ENCODE measurements around the gene CARNS1.
"Not testable (repeated sequence)": the region's sequence is repeated elsewhere in the genome, so short reads cannot be mapped to it uniquely, and the experiment has no call there.

The CARNS1 gene

DNA sequence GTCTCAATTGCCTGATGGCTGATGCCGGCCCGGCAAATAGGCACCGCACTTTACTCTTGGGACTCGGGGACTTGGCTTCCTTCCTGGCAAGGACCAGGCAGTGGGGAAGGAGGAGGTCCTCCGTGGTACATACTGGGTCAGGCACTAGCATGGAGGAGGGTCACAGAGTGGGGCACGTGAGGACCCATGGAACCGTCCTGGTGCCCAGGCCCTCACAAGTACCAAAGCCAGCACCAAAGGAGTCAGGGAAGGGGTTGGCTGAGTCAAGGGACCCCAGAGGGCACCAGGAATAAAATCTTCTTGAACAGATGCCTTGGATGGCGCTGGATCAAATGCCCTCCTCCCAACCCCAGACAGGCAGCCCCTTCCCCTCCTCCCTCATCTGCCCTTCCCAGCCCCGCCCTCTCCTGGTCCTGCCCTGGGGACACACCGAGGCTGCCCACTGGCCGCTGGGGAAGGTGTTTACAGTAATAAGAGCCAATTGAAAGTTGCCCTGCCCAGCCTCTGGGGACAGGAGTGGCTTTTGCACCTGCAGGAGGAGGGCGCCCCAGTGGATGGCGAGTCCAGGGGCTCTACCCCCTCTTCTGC, 5.6 kb upstream of the CARNS1 start:
- no peak for DNase-seq (ENCODE audit: low read depth in 3 of 3)

GRCh38 chr11:67410369-67410831, 5.1 kb upstream of the CARNS1 start:
- DNase-seq (ENCODE audit: low read depth in 3 of 3): no peak

DNA sequence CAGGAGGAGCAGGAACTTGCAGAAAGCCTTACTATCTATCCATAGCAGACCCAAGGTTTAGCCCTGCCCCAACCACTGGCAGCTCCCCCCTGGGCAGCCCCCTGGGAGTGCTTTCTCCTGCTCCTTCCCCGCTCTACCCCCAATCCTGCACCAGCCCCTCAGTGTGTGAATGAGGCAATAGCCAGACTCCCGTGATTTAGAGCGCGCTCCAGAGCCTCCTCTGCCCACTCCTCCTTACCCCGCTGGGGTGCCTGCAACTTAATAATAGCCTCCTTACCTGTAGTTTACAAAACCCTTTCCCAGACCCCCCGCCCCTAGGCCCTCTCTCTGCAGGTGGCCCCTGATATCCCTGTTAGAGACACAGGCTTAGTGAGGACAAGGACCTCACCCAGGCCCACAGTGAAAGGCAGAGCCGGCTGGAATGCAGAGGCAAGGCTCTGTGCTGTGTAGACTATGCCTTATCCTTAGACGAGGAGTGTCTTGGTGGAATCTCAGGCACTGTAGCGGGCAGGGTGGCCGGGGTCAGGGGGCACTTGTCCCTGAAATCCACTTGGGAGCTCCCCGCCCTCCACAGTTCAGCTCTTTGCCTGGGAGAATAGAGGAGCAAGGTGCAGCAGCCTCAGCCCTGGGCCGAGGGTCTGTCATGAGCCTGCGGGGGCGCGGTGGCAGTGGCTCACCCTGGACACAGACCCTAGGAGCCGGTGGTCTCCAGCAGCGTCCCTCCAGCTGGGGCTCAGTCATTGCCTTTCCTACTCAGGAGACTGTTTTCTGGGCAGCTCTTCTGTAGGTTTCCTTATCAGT, 4.3 kb upstream of the CARNS1 start:
- DNase-seq (ENCODE audit: low read depth in 3 of 3): no peak

- no peak for DNase-seq (ENCODE audit: low read depth in 3 of 3)
These were observed 3.7 kb upstream of the CARNS1 start for GRCh38 chr11:67411785-67412152.

GRCh38 chr11:67412495-67413179, 2.8 kb upstream of the CARNS1 start:
- DNase-seq (ENCODE audit: low read depth in 3 of 3): no peak

- DNase-seq (ENCODE audit: low read depth in 3 of 3): no peak
These were observed 2.1 kb upstream of the CARNS1 start for GRCh38 chr11:67413266-67413849.

GRCh38 chr11:67416416-67417335, 1.2 kb downstream of the CARNS1 start:
- no peak for DNase-seq (ENCODE audit: low read depth in 3 of 3)

GRCh38 chr11:67417425-67417824, 1.9 kb downstream of the CARNS1 start:
- no peak for DNase-seq (ENCODE audit: low read depth in 3 of 3)

DNA sequence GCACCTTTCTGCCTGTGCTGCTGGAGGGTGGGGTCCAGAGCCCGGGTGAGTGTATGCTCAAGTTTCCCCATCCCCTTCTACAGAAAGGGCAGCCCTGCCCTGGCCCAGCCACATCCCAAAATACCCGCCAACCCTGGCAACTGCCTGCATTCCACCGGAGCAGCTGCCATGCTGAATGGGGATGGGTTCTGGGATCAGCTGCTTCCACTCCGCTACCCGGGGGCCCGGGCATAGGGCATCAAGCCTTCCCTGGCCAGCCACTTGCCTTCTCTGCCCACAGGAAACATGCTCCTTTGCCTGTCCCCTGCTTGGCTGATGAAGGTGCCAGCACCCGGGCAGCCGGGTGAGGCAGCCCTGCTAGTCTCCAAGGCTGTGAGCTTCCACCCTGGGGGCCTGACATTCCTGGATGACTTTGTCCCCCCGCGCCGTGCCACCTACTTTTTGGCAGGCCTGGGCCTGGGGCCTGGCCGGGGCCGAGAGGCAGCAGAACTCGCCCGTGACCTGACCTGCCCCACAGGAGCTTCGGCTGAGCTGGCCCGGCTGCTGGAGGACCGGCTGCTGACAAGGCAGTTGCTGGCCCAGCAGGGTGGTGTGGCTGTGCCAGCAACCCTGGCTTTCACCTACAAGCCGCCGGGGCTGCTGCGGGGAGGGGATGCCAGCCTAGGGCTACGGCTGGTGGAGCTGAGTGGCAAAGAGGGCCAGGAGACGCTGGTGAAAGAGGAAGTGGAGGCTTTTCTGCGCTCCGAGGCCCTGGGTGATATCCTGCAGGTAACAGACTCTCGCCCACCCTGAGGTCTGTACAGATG, 3.2 kb downstream of the CARNS1 start:
- DNase-seq (ENCODE audit: low read depth in 3 of 3): no peak

- no peak for DNase-seq (ENCODE audit: low read depth in 3 of 3)
These were observed 4.0 kb downstream of the CARNS1 start for GRCh38 chr11:67419325-67420049.

GRCh38 chr11:67420147-67420645, 4.7 kb downstream of the CARNS1 start:
- no peak for DNase-seq (ENCODE audit: low read depth in 3 of 3)

- peak; percentile 96 to 99 (median 98) for DNase-seq (ENCODE audit: low read depth in 3 of 3)
These were observed 5.4 kb downstream of the CARNS1 start for GRCh38 chr11:67420646-67421429.

- DNase-seq (ENCODE audit: low read depth in 3 of 3): no peak
These were observed 6.1 kb downstream of the CARNS1 start for GRCh38 chr11:67421430-67422031.

DNA sequence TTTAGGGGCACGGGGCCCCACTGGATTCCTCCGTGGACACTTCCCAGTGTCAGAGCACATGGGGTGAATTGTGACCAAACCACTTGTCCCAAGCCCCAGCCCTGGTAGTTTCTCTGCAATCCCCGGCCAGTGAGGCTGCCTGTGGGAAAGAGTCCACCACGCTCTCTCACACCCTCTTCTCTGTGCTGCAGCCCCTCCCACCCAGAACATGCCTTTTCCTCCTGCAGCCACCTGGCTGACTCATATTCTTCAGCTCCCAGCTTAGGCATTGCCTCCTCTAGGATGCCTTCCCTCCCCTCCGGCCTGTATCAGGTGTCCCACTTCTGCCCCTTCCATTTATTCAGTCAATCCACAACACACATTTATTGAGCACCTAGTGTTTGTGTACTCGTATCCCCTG, 7.4 kb downstream of the CARNS1 start:
- no peak for DNase-seq (ENCODE audit: low read depth in 3 of 3)

DNA sequence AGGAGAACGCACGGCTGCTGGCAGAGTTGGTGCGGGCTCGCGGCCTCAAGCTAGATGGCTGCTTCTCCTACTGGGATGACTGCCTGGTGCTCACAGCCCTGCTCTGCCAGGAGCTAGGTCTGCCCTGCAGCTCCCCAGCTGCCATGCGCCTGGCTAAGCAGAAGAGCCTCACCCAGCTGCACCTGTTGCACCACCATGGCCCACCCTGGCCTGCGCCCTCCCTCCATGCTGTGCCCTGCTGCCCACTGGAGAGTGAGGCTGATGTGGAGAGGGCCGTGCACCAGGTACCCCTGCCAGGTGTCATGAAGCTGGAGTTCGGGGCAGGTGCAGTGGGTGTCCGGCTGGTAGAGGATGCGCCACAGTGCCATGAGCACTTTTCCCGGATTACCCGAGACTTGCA, 8.0 kb downstream of the CARNS1 start:
- DNase-seq (ENCODE audit: low read depth in 3 of 3): no peak

DNA sequence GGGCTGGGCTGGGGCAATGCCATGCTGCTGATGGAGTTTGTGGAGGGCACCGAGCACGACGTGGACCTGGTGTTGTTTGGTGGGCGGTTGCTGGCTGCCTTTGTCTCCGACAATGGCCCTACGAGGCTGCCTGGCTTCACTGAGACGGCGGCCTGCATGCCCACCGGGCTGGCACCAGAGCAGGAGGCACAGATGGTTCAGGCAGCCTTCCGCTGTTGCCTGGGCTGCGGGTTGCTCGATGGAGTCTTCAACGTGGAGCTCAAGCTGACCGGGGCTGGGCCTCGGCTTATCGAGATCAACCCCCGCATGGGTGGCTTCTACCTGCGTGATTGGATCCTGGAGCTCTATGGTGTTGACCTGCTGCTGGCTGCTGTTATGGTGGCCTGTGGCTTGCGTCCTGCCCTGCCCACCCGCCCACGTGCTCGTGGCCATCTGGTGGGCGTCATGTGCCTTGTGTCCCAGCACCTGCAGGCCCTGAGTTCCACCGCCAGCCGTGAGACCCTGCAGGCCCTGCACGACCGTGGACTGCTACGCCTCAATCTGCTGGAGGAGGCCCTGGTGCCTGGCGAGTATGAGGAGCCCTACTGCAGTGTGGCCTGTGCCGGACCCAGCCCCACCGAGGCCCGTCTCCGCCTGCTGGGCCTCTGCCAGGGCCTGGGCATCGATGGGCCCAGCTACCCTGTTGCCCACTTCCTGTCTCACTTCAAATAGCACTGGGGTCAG, 8.6 kb downstream of the CARNS1 start:
- no peak for DNase-seq (ENCODE audit: low read depth in 3 of 3)

GRCh38 chr11:67427364-67427859, 11.9 kb downstream of the CARNS1 start:
- DNase-seq (ENCODE audit: low read depth in 3 of 3): not testable (repeated sequence)
